GM21825 (cell line): ENCODE measurements around the gene NTN1.
"Not testable (repeated sequence)": the region's sequence is repeated elsewhere in the genome, so short reads cannot be mapped to it uniquely, and the experiment has no call there.

ENCODE experiments used
- ATAC-seq: cut with Tn5 transposase; IDR thresholded peaks from one replicate; pipeline ENCODE4 v1.9.1; 2021; ENCODE audit warnings: mild to moderate bottlenecking, moderate library complexity; ENCODE audit not compliant: unreplicated experiment

Gene NTN1

GRCh38 chr17:9021158-9021991 is at the start of gene NTN1:
NTN1 (plus strand) TSS chr17:9021510; CDS start chr17:9022374, 864 bp downstream.
- peak; percentile 71 for ATAC-seq

GRCh38 chr17:8975091-8975725 is 46.1 kb upstream of the NTN1 start:
- no peak for ATAC-seq

GRCh38 chr17:8976638-8977037 is 44.7 kb upstream of the NTN1 start:
- no peak for ATAC-seq

- ATAC-seq, result no peak
These were observed 41.6 kb upstream of the NTN1 start for GRCh38 chr17:8979715-8980114.

- ATAC-seq, result no peak
These were observed 39.9 kb upstream of the NTN1 start for GRCh38 chr17:8981443-8981842.

DNA sequence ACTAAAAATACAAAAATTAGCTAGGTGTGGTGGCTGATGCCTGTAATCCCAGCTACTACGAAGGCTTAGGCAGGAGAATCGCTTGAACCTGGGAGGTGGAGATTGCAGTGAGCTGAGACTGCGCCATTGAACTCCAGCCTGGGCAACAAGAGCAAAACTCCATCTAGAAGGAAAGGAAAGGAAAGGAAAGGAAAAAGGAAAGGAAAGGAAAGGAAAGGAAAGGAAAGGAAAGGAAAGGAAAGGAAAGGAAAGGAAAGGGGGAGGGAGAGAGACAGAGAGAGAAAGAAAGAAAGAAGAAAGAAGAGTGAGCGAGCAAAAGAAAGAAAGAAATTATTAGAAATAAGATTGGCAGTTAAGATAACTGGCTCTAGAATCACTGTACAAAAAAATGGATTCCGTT is 37.1 kb upstream of the NTN1 start:
- not testable (repeated sequence) for ATAC-seq

DNA sequence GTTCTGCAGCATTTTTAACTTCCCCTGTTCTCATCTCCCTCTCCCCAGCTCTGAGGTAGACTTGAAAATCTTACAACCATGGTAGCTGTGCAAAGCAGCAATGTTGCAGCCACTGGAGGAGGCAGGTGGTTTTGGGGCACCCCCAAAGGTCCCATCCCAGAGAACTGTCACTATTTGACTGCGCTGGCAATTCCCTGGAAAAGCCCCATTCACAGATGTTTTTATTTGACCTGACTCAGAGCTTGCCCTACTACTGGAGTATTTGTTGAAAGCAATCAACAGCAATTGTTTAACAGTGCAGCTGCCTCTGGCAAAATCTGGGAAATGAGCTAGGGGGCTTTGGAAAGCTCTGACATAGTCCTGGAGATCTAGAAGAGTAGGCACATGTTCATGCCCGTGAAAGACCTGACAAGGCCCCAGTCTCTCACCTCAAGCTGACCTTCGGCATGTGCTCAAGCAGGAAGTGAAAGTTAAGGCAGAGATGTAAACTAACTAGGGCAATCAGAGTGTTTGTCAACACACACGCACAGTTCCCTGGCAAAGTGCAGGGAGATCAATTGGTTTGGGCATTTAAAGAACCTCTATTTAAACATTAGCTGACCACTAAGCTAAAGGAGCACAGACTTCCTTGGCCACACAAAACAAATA is 36.1 kb upstream of the NTN1 start:
- no peak for ATAC-seq

DNA sequence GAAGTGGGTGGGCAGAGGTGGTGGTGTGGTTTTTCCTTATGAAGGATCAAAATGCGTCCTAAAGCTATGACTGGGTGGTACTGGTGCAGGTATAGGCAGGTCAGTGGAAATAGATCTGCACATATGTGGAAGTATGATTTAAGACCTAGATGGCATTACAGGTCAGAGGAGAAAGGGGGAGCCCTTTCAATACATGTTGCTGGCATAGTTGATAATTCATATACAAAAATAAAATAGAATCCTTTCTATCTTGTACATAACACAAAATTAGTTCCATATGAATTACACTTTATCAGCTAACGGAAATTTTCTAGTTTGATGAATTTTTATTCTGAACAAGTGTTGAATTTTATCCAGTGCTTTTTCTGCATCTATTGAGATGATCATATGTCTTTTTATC is 35.0 kb upstream of the NTN1 start:
- ATAC-seq, result no peak

GRCh38 chr17:8988263-8988935 is 32.9 kb upstream of the NTN1 start:
- not testable (repeated sequence) for ATAC-seq

GRCh38 chr17:8991514-8992285 is 29.6 kb upstream of the NTN1 start:
- no peak for ATAC-seq

- no peak for ATAC-seq
These were observed 27.0 kb upstream of the NTN1 start for GRCh38 chr17:8994319-8994718.

- no peak for ATAC-seq
These were observed 25.6 kb upstream of the NTN1 start for GRCh38 chr17:8995711-8996110.

GRCh38 chr17:8997994-8998628 is 23.2 kb upstream of the NTN1 start:
- no peak for ATAC-seq

- no peak for ATAC-seq
These were observed 19.8 kb upstream of the NTN1 start for GRCh38 chr17:9001559-9001958.

GRCh38 chr17:9002227-9002605 is 19.1 kb upstream of the NTN1 start:
- no peak for ATAC-seq

DNA sequence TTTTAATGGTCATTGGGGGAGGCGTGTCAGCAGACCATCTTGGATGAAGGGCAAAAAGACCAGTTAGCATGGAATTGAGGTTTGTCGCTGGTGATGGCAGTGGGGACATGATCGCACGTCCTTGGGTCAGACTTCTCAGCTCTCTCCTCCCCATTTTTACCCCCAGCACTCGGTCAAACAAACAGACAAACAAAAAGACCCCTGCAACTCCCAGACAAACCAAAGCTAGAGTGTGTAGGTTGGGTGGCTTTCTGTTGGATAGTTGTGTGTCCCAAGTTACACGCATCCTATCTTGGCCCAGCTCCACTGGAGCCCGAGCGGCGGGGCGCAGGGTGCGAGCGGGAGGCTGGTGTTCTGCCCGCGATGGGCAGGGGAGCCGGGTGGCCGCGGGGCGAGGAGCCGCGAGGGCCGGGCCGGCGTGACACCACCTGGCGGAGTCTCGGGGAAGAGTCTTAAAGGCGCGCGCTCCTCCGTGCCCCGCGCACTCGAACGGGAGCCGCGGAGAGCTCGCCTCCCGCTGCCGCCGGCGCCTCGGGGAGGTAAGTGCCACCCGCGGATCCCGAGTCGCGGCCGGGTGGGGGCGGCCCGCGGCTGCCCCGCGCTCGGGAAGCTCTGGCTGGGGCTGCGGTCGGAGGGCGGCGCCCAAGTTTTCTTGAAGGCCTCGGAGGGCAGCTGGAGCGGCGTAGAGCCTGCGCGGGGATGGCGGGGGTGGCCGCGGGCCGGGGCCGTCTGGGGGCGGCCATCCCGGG is 18.5 kb upstream of the NTN1 start:
- ATAC-seq, result no peak

- no peak for ATAC-seq
These were observed 17.8 kb upstream of the NTN1 start for GRCh38 chr17:9003355-9004131.

DNA sequence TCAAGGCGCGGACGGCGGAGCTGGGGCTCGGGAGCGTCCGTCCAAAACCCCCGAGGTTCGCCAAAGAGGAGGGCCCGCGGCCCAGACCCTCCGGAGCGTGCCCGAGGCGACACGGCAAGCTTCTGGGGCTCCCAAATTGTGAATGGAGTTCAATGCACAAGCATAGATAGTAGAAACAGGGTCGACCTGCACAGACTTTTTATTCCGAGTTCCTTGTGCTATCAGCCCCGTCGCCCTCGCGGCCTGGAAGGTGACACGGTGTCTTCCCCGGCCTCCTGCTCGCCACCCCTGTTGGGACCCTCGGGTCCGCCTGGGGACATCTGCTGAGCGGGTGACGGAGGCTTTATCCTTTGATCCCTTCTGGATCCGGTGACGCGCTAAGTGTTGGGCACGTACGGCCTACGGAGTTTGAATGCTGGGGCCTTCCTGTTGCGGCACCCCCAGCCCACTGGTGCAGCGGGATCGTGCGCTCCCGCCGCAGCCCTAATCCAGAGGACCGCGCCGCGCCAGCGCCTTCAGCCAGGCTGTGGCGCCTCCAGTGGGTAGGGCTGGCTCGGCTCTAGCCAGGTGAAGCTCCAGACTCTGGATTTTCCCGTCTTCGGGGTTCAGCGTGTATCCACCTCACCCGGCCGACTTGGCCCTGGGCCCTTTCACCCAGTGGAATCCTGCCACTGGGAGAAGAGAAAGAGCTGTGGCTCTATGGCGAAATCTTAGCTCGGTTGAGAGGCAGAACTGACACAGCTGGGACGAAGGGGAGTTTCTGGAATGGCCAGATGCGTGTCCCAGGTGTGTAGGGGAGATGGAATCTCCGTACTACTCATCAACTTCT is 17.0 kb upstream of the NTN1 start:
- no peak for ATAC-seq
